HUES48 (cell line): ENCODE data around the gene KLHL29.

Experiments
- H3K27ac ChIP-seq: one replicate; pipeline ENCODE4 v1.7.0; 2013; ENCODE audit warnings: low read depth, low read length, inconsistent platforms
- H3K27me3 ChIP-seq: 2 replicates; pipeline ENCODE4 v1.6.1; 2013; ENCODE audit warnings: mild to moderate bottlenecking, low read length; ENCODE audit not compliant: control insufficient read depth, insufficient read depth
- H3K36me3 ChIP-seq: 2 replicates; pipeline ENCODE4 v1.6.1; 2013; ENCODE audit warnings: low read length; ENCODE audit not compliant: control insufficient read depth, insufficient read depth
- H3K4me1 ChIP-seq: 2 replicates; pipeline ENCODE4 v1.6.1; 2013; ENCODE audit warnings: mild to moderate bottlenecking, low read length; ENCODE audit not compliant: control insufficient read depth, insufficient read depth
- H3K4me3 ChIP-seq: 2 replicates; pipeline ENCODE4 v1.5.1; 2013; ENCODE audit warnings: mild to moderate bottlenecking, low read depth, low read length
- H3K9ac ChIP-seq: 2 replicates; pipeline ENCODE4 v1.6.1; 2013; ENCODE audit warnings: mild to moderate bottlenecking, low read depth, low read length, moderate library complexity
- H3K9me3 ChIP-seq: 2 replicates; pipeline ENCODE4 v1.6.1; 2013; ENCODE audit warnings: low read length; ENCODE audit not compliant: control insufficient read depth, insufficient read depth

The KLHL29 gene

DNA sequence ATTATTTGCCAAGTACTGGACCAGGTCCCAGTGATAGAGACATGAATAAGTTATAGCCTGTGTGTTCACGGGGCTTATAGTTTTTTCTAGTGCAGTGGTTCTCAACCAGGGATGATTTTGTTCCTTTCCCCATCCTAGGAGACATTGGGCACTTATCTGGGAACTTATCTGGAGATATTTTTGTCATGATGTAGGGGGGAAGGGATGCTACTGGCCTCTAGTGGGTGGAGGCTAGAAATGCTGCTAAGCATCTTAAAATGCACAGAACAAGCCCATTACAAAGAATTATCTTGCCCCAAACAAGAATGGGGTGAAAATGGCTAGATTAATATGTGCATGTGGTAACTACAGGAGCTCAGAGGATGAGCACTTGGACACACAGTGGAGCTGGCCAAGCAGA, 75.2 kb downstream of the KLHL29 start:
- Histone ChIP-seq H3K27me3 (no peaks in the 10 kb centered on the region), H3K9ac (no peak overlapping the region), H3K4me1 (no peaks in the 10 kb centered on the region), H3K27ac (no peak overlapping the region), H3K36me3 (no peaks in the 10 kb centered on the region), H3K4me3 (no peak overlapping the region), H3K9me3 (no peaks in the 10 kb centered on the region)

DNA sequence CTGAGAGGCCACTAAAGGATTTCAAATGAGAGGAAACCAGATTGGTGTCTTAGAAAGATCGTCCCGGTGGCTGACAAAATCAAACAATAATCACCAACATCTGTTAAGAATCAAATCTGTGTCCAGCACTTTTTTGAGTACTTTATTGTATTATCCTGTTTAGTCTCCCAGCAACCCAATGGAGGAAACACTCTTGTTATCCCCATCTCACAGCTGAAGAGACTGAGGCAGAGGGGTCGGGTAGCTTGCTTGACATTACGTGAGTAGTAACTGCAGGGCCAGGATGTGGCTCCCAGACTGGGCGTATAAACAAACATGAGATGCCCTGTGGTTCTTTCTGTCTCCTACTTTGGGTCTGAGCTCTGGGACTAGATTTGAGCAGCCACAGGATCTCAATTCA, 76.0 kb downstream of the KLHL29 start:
- H3K27ac ChIP-seq, result no peak overlapping the region
- H3K36me3 ChIP-seq, result no peaks in the 10 kb centered on the region
- no peaks in the 10 kb centered on the region for H3K27me3 ChIP-seq
- no peak overlapping the region for H3K9ac ChIP-seq
- H3K4me1 ChIP-seq, result no peaks in the 10 kb centered on the region
- H3K4me3 ChIP-seq, result no peak overlapping the region
- H3K9me3 ChIP-seq, result no peaks in the 10 kb centered on the region

DNA sequence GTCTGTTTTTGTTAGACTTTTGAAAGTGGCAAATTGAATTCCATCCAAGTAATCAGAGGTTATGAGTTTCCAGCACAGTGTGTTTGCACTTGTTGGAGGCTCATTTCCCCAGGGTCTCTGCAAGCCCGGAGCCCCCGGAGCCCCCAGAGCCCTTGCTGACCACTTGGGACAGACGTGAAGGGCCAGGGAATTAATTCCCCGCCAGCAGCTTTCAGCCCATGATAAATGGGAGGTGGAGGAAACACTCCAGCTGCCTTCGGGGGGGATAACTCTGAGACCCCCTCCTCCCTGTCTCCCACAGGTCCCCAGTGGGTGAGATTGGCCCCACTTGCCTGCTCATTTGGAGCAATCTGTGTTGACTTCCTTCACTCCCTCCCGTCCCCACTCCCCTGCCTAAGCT, 79.2 kb downstream of the KLHL29 start:
- Histone ChIP-seq H3K4me1 (no peaks in the 10 kb centered on the region), H3K27me3 (no peaks in the 10 kb centered on the region), H3K36me3 (no peaks in the 10 kb centered on the region), H3K9me3 (no peaks in the 10 kb centered on the region), H3K9ac (no peak overlapping the region), H3K27ac (no peak overlapping the region), H3K4me3 (no peak overlapping the region)

DNA sequence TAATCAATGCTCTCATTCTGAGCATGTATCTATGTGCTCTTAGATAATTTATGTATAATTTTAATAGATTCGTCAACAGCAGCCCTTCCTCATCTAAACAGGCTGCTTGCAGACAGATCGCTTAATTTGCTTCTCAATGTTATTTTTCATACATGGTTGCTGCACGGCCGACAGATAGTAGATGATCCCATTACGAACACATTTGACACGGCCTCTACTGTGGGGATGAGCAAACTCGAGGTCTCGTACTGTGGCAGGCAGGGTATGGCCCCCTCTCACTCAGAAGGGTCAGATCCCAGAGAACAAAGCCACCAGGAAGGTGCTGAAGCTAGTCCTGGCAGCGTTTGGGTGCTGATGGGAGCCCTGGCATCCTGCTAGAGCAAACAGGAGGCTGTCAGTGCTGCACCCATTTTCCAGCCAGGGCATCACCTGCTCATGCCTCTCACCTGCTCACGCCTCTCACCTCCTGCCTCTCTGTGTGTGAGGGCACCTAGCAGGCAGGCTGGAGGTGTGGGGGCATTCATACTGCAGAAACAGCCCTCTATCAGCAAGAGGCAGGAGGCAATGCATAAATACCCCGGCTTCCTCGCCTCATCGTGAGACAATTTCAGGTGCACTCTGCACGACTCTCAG, 80.0 kb downstream of the KLHL29 start:
- no peak overlapping the region for H3K4me3 ChIP-seq
- H3K27ac ChIP-seq, result no peak overlapping the region
- no peaks in the 10 kb centered on the region for H3K27me3 ChIP-seq
- no peaks in the 10 kb centered on the region for H3K36me3 ChIP-seq
- no peaks in the 10 kb centered on the region for H3K9me3 ChIP-seq
- H3K9ac ChIP-seq, result no peak overlapping the region
- H3K4me1 ChIP-seq, result no peaks in the 10 kb centered on the region

DNA sequence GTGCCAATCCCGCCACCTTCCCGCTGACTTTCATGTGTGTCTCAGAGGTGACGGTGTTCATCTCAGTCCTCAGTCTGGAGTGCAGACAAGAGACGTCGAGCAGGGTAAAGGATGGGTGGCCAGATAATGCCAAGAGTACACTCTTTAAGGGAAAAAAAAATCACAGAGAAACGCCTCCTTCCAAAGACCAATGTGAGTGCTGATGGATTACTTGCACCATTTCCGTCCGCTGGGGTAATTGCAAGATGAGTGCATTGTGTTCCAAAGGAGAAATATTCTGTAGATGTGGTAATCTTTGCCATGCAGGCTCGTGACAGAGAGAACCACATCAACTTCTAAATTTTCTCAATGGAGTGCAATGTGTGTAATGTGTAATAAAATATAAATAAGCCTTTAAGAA, 81.0 kb downstream of the KLHL29 start:
- H3K27ac ChIP-seq, result no peak overlapping the region
- H3K9ac ChIP-seq, result no peak overlapping the region
- H3K4me1 ChIP-seq, result no peaks in the 10 kb centered on the region
- no peaks in the 10 kb centered on the region for H3K36me3 ChIP-seq
- no peaks in the 10 kb centered on the region for H3K9me3 ChIP-seq
- H3K27me3 ChIP-seq, result no peaks in the 10 kb centered on the region
- H3K4me3 ChIP-seq, result no peak overlapping the region

DNA sequence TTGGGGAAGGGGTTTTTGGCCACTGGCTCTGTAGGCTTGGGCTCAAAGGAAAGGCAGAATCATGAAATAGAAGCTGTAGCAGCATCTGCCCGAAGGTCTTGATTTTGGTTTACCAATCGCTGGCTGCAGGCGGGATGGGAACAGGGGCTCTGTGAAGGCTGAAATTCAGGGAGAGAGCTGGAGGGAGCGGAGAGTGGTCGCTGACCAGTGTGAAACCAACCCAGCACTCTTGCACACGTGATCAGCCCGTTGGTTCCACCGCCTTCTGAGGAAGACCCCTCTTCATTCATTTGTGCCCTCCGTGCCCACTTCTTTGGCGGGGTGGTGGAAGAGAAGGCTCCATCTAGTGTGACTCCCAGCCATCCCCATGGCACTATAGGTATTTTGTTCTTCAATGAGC, 82.6 kb downstream of the KLHL29 start:
- H3K4me3 ChIP-seq, result no peak overlapping the region
- peaks cover 2% of the 10 kb centered on the region; the same call in 1 of the 2 replicates for H3K27me3 ChIP-seq
- H3K27ac ChIP-seq, result no peak overlapping the region
- no peak overlapping the region for H3K9ac ChIP-seq
- H3K9me3 ChIP-seq, result no peaks in the 10 kb centered on the region
- no peaks in the 10 kb centered on the region for H3K36me3 ChIP-seq
- no peaks in the 10 kb centered on the region for H3K4me1 ChIP-seq

DNA sequence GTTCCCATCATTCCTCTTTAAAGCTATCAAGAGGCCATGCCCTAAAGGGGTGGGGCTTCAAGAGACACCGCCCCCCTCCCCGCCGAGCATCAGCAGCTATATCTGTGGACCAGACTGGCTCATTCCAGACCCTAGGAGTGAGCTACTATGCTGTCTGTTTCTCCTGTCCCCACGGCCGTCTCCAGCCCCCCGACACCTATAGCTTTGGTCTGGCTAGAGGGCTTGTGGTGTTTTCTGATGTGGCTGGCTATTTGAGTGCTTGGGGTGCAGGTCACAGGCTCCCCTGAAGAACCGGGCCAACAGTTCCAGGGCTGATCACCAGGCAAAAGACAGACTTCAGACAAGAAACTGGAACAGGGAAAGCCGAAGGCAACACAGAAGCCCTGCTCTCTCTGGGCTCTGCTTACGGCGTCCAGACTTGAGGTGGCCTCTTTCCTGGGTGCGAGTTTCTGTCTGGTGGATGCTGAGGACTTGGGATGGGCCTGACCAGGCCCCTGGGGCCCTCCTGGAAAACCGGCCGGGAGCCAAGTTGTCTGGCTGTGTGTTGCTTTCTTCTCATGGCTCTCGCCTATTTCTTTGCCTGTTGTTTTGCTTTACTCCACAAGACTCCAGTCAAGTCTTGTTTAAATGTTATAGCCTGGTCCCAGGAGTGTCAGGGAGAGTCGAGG, 83.6 kb downstream of the KLHL29 start:
- H3K27me3 ChIP-seq, result peaks cover 12% of the 10 kb centered on the region
- H3K36me3 ChIP-seq, result no peaks in the 10 kb centered on the region
- no peak overlapping the region for H3K27ac ChIP-seq
- no peak overlapping the region for H3K4me3 ChIP-seq
- H3K4me1 ChIP-seq, result no peaks in the 10 kb centered on the region
- no peaks in the 10 kb centered on the region for H3K9me3 ChIP-seq
- no peak overlapping the region for H3K9ac ChIP-seq

DNA sequence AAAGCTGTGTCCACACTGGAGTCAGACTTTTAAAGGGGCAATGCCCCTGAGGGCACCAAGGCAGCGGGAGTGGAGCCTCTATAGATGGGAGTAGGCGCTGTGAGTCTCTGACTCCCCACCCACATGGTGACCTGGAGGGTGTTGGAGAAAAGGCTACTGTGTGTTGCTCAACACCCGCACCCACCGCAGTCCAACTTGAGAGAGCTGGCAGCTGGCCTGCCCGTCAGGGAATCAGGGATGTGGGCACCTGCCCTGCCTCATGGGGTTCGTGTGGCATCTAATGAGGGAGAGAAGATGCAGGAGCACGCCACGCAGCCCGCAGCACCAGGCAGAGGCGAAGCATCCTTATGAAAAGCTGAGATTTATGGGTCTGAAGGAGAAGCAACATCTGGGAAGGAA, 84.2 kb downstream of the KLHL29 start:
- H3K27me3 ChIP-seq, result peaks cover 17% of the 10 kb centered on the region
- no peak overlapping the region for H3K9ac ChIP-seq
- no peak overlapping the region for H3K27ac ChIP-seq

DNA sequence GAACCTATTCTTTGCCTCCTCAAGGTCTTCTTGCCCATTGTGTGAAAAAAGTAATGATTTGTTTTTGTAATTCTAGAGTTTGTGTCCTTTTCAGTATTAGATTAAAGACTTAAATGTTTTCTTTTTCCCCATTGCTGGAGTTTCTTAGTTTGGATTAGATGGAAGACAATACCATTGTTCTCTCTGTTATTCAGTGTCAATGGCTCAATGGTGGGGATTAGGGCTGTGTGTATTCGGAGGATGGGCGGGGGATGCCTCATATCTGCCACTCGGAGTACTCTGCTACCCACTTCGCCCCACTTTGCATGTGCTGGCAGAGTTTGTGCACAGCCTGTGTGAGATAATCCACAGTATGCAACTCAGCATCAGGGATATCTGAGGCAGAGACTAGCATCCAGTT, 90.1 kb downstream of the KLHL29 start:
- peaks cover 35% of the 10 kb centered on the region for H3K4me1 ChIP-seq
- H3K27me3 ChIP-seq, result peaks cover 31% of the 10 kb centered on the region
- H3K36me3 ChIP-seq, result no peaks in the 10 kb centered on the region
- H3K27ac ChIP-seq, result peak overlapping the region; percentile 44
- H3K9ac ChIP-seq, result no peak overlapping the region
- H3K4me3 ChIP-seq, result no peak overlapping the region; the same call in 1 of the 2 replicates
- no peaks in the 10 kb centered on the region for H3K9me3 ChIP-seq

More for the DNA sequence above, 84.2 kb downstream of the KLHL29 start:
- no peaks in the 10 kb centered on the region for H3K36me3 ChIP-seq
- peaks cover under 1% of the 10 kb centered on the region for H3K4me1 ChIP-seq
- no peaks in the 10 kb centered on the region for H3K9me3 ChIP-seq
- no peak overlapping the region for H3K4me3 ChIP-seq

DNA sequence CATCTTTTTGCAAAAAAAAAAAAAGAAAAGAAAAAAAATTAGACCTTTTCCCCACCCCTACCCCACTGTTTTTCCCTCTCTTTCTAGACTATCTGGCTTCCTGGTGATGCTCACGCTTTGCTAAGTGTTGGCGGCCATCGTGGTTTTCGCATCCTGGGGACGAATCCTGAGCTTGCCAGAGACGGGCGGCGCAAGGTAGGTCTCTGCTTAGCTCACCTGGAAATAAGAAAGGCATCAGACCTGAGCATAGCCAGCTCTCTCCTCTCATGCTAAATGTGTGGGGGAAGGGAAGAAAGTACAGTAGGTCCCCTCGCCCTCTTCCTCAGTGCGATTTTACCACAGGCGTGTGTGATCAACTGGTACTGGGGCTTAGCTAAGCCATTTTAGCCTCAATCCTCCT, 90.5 kb downstream of the KLHL29 start:
- Histone ChIP-seq H3K27me3 (peaks cover 31% of the 10 kb centered on the region), H3K4me3 (no peak overlapping the region; the same call in 1 of the 2 replicates), H3K9ac (no peak overlapping the region), H3K9me3 (no peaks in the 10 kb centered on the region), H3K4me1 (peaks cover 37% of the 10 kb centered on the region), H3K27ac (peak overlapping the region; percentile 44), H3K36me3 (no peaks in the 10 kb centered on the region)

DNA sequence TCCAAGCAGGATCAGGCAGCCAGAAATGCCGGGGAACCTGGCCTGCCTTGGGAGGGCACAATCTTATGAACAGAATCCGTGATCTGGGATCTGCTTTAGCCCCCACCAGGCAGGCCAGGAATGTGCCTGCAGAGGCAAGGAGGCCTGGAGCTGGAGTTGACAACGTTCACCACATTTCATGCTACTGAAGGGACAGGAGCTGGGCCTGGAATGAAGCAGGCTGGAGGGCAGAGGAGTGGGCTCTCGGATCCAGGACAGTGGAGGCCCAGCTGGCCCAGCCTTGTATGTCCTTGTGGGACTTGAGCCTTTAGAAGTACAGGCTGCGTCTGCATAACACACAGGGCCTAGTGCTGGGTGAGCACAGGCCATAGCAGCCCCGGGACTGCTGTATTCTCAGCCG, 91.8 kb downstream of the KLHL29 start:
- peaks cover 47% of the 10 kb centered on the region for H3K4me1 ChIP-seq
- H3K27me3 ChIP-seq, result peaks cover 31% of the 10 kb centered on the region
- no peak overlapping the region for H3K9ac ChIP-seq
- H3K36me3 ChIP-seq, result no peaks in the 10 kb centered on the region
- no peaks in the 10 kb centered on the region for H3K9me3 ChIP-seq
- H3K27ac ChIP-seq, result no peak overlapping the region
- no peak overlapping the region for H3K4me3 ChIP-seq
